Panc1 (cell line): ENCODE results near the gene HPRT1. TPM values are rescaled to one million over a fixed set of nuclear protein-coding genes. Genes with fewer than 3 reads are reported as not detected.

ENCODE experiments used
- ATAC-seq: fragments of 200-7000 bp; cut with Tn5 transposase; 2 replicates; pipeline ENCODE4 v1.9.1; 2020; ENCODE audit warnings: mild to moderate bottlenecking, moderate library complexity
- BruUV-seq: library from RNA; stranded (reverse); fragments of 400-500 nt; replicated peaks from 2 replicates; lab custom pipeline; 2021; lab: Mats Ljungman, UMichigan
- CTCF ChIA-PET: fragments of 300-600 bp; sonication (Branson Sonifier 250); formaldehyde crosslinking; loops from one replicate; lab custom pipeline; 2022; ENCODE audit warnings: antibody characterized with exemption; lab: Charles Lee
- POLR2A ChIA-PET: fragments of 300-600 bp; sonication (Branson Sonifier 250); formaldehyde crosslinking; loops from one replicate; lab custom pipeline; 2022; ENCODE audit warnings: antibody characterized with exemption; lab: Charles Lee
- DNase-seq: peaks from one replicate; pipeline ENCODE4 v3.0.0-alpha.2; 2010; ENCODE audit warnings: low read depth, low spot score
- H3K27ac ChIP-seq: 2 replicates; pipeline ENCODE4 v1.5.1; 2011; ENCODE audit warnings: mild to moderate bottlenecking, low read length, inconsistent platforms
- H3K27me3 ChIP-seq: fragments of 200-500 bp; sonication (Bioruptor generic); 2 replicates; pipeline ENCODE4 v1.6.0; 2014; ENCODE audit warnings: low read length, inconsistent platforms; ENCODE audit not compliant: control insufficient read depth, insufficient read depth
- H3K36me3 ChIP-seq: fragments of 200-500 bp; sonication (Bioruptor generic); 2 replicates; pipeline ENCODE4 v1.5.1; 2014; ENCODE audit warnings: inconsistent platforms, mild to moderate bottlenecking, low read length, moderate library complexity; ENCODE audit not compliant: control insufficient read depth, insufficient read depth
- H3K4me1 ChIP-seq: 2 replicates; pipeline ENCODE4 v1.5.1; 2011; ENCODE audit warnings: inconsistent platforms, mild to moderate bottlenecking, low read length, moderate library complexity; ENCODE audit not compliant: control insufficient read depth, insufficient read depth
- H3K4me3 ChIP-seq, 2 experiments: 2 replicates each; pipeline ENCODE4 v1.5.1; 2011 to 2012; ENCODE audit warnings: low read depth in 2 of 2, low read length in 2 of 2, mild to moderate bottlenecking in 2 of 2, inconsistent platforms in 1 of 2, moderate library complexity in 1 of 2
- H3K9me3 ChIP-seq: fragments of 200-500 bp; sonication (Bioruptor generic); 2 replicates; pipeline ENCODE4 v1.5.1; 2014; ENCODE audit warnings: low read depth, mild to moderate bottlenecking, inconsistent platforms, low read length, moderate library complexity; ENCODE audit not compliant: control insufficient read depth, insufficient read depth
- CTCF ChIP-seq: fragments of 450-650 bp; IDR thresholded peaks from 2 replicates; pipeline ENCODE4 v1.5.1; 2017; ENCODE audit warnings: mild to moderate bottlenecking
- POLR2AphosphoS5 ChIP-seq: IDR thresholded peaks from 2 replicates; pipeline ENCODE4 v1.6.1; 2012; ENCODE audit warnings: mild to moderate bottlenecking, low read depth, low read length, moderate library complexity
- REST ChIP-seq, 2 experiments: IDR thresholded peaks; 2 replicates each; pipeline ENCODE4 v1.6.1; 2011 to 2012; ENCODE audit warnings: low read depth in 2 of 2, control low read depth in 1 of 2, low read length in 1 of 2, mild to moderate bottlenecking in 1 of 2, moderate library complexity in 1 of 2; ENCODE audit not compliant: insufficient read depth in 1 of 2
- SIN3A ChIP-seq: IDR thresholded peaks from 2 replicates; pipeline ENCODE4 v1.6.1; 2012; ENCODE audit warnings: low read depth, mild to moderate bottlenecking, low read length, moderate library complexity, borderline replicate concordance; ENCODE audit not compliant: insufficient read depth
- TCF7L2 ChIP-seq: IDR thresholded peaks from 2 replicates; pipeline ENCODE4 v1.6.1; 2011; ENCODE audit warnings: mild to moderate bottlenecking, low read depth, low read length, inconsistent platforms
- in situ Hi-C: cut with HindIII; loops from 2 replicates; pipeline ENCODE4 v1.10.0; 2016; ENCODE audit warnings: low sequenced_read_pairs, low pct_unique_long_range_greater_than_20kb
- intact Hi-C: fragments of 100-400 bp; cut with micrococcal nuclease; formaldehyde crosslinking; loops from one replicate; pipeline ENCODE4 v1.10.0; 2022; ENCODE audit not compliant: unreplicated experiment
- total RNA-seq: library from RNA; stranded (reverse); gene quantifications from one replicate; pipeline ENCODE4 v1.2.1, GENCODE V29; 2021; ENCODE audit not compliant: unreplicated experiment

Gene HPRT1
- total RNA-seq, 1 experiment from 2014 or later, result 77.1 TPM

- H3K36me3 ChIP-seq, result no peaks in the 10 kb centered on the region
- no peak for DNase-seq
- H3K4me1 ChIP-seq, result no peaks in the 10 kb centered on the region
- no peaks in the 10 kb centered on the region for H3K27me3 ChIP-seq
- TF ChIP-seq REST (IDR thresholded peaks at IDR 0.05; ENCODE audit: insufficient read depth in 1 of 2, low read depth in 2 of 2, low read length in 1 of 2) (no peak), TCF7L2 (no peak), SIN3A (no peak), CTCF (no peak), POLR2AphosphoS5 (no peak)
- POLR2A ChIA-PET, result interaction anchor here (0.6 kb wide), 1 partner anchor 64 kb away, joined by 4 read pairs; no protein-coding TSS in a partner anchor
- H3K27ac ChIP-seq, result no peak overlapping the region
- intact Hi-C loops, result no loop called here
- CTCF ChIA-PET, result no interaction called here
- no TSS peak for BruUV-seq
- no peak for ATAC-seq
- H3K9me3 ChIP-seq, result no peaks in the 10 kb centered on the region
- no peak overlapping the region for H3K4me3 ChIP-seq
- in situ Hi-C loops, result no loop called here
Measured at GRCh38 chrX:134529481-134529880, 69.5 kb downstream of the HPRT1 start.

GRCh38 chrX:134530845-134531244 lies 70.9 kb downstream of the HPRT1 start:
- no TSS peak for BruUV-seq
- DNase-seq, result no peak
- ChIA-PET POLR2A (no interaction called here), CTCF (no interaction called here)
- no peaks in the 10 kb centered on the region for H3K27me3 ChIP-seq
- H3K4me1 ChIP-seq, result no peaks in the 10 kb centered on the region
- no peaks in the 10 kb centered on the region for H3K36me3 ChIP-seq
- no peaks in the 10 kb centered on the region for H3K9me3 ChIP-seq
- no peak overlapping the region for H3K27ac ChIP-seq
- in situ Hi-C loops (no loop called here), intact Hi-C loops (no loop called here)
- no peak for ATAC-seq
- TF ChIP-seq SIN3A (no peak), REST (IDR thresholded peaks at IDR 0.05; ENCODE audit: insufficient read depth in 1 of 2, low read depth in 2 of 2, low read length in 1 of 2) (no peak), CTCF (no peak)
- no peak overlapping the region for H3K4me3 ChIP-seq
